ENCODE data around the gene STK10.

DNA sequence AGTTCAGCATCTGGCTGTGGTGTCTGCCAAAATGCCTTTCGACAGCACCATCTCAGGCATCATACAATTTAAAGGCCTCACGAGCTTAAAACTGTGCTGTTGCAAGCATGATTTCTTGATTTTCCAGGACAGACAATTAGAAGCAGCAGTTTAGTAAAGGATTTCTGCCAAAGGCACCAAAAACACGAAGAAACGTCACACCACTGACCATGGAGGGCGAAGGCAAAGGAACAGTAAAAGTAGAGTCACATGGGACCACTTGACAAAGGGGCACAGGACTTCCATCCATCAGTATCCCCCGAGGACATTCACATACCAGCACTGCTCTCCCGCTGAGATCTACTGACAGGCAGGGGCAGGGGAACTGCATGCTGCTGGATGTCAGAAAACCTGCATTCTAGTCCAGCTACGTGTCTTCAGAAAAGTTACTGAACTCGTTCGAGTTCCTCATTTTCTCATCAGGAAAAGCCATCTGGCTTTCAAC, 111.2 kb downstream of the STK10 start:
- TF ChIP-seq CTCF (IDR thresholded peaks at IDR 0.05) (no peak), POLR2A (IDR thresholded peaks at IDR 0.05) (no peak)
